GM21737 (cell line): ENCODE measurements around the gene CGN.
"Not testable (repeated sequence)": the region's sequence is repeated elsewhere in the genome, so short reads cannot be mapped to it uniquely, and the experiment has no call there.

Source experiments
- ATAC-seq: cut with Tn5 transposase; IDR thresholded peaks from one replicate; pipeline ENCODE4 v1.9.1; 2021; ENCODE audit warnings: mild to moderate bottlenecking, moderate library complexity; ENCODE audit not compliant: unreplicated experiment

CGN gene

GRCh38 chr1:151519667-151520066 lies 8.5 kb downstream of the CGN start:
- no peak for ATAC-seq

- no peak for ATAC-seq
Observed at GRCh38 chr1:151520359-151520758, 9.2 kb downstream of the CGN start.

- ATAC-seq: not testable (repeated sequence)
Observed at GRCh38 chr1:151522427-151522826, 11.2 kb downstream of the CGN start.

GRCh38 chr1:151523326-151523725 lies 12.1 kb downstream of the CGN start:
- no peak for ATAC-seq

GRCh38 chr1:151524736-151525135 lies 13.5 kb downstream of the CGN start:
- ATAC-seq: no peak

GRCh38 chr1:151526735-151527525 lies 15.7 kb downstream of the CGN start:
- no peak for ATAC-seq

- no peak for ATAC-seq
Observed at GRCh38 chr1:151529211-151529702, 18.1 kb downstream of the CGN start.

GRCh38 chr1:151529781-151530180 lies 18.6 kb downstream of the CGN start:
- ATAC-seq: no peak

GRCh38 chr1:151530461-151530860 lies 19.3 kb downstream of the CGN start:
- no peak for ATAC-seq

GRCh38 chr1:151533870-151534269 lies 22.7 kb downstream of the CGN start:
- no peak for ATAC-seq

- no peak for ATAC-seq
Observed at GRCh38 chr1:151534662-151535278, 23.6 kb downstream of the CGN start.

GRCh38 chr1:151535326-151536271 lies 24.4 kb downstream of the CGN start:
- ATAC-seq: no peak

- no peak for ATAC-seq
Observed at GRCh38 chr1:151536499-151536898, 25.3 kb downstream of the CGN start.

GRCh38 chr1:151537112-151537511 lies 25.9 kb downstream of the CGN start:
- no peak for ATAC-seq

- ATAC-seq: peak; percentile 44
Observed at GRCh38 chr1:151539321-151540020, 28.3 kb downstream of the CGN start.

- ATAC-seq: peak; percentile 90
Observed at GRCh38 chr1:151540021-151540981, 29.1 kb downstream of the CGN start, which contains the start of gene TUFT1. Gene TUFT1 (plus strand): TSS chr1:151540309. CDS start chr1:151540367, 58 bp downstream.

GRCh38 chr1:151540982-151541377 lies 29.8 kb downstream of the CGN start:
- ATAC-seq: no peak

- no peak for ATAC-seq
Observed at GRCh38 chr1:151541752-151542151, 30.6 kb downstream of the CGN start.

- ATAC-seq: no peak
Observed at GRCh38 chr1:151542710-151543129, 31.5 kb downstream of the CGN start.
